GM12873 (cell line): Measurements from ENCODE around the gene RAP1A.

Source experiments
- TF ChIP-seq, protein P1 (sequence below): IDR thresholded peaks from 2 replicates; pipeline ENCODE4 v1.5.1; 2012; ENCODE audit warnings: low read depth, mild to moderate bottlenecking, moderate library complexity, low read length, control low read depth; ENCODE audit not compliant: insufficient read depth; ENCODE audit errors: missing control alignments

Gene RAP1A

GRCh38 chr1:111635324-111636009, 15.9 kb downstream of the RAP1A start:
- TF ChIP-seq, protein P1, sequence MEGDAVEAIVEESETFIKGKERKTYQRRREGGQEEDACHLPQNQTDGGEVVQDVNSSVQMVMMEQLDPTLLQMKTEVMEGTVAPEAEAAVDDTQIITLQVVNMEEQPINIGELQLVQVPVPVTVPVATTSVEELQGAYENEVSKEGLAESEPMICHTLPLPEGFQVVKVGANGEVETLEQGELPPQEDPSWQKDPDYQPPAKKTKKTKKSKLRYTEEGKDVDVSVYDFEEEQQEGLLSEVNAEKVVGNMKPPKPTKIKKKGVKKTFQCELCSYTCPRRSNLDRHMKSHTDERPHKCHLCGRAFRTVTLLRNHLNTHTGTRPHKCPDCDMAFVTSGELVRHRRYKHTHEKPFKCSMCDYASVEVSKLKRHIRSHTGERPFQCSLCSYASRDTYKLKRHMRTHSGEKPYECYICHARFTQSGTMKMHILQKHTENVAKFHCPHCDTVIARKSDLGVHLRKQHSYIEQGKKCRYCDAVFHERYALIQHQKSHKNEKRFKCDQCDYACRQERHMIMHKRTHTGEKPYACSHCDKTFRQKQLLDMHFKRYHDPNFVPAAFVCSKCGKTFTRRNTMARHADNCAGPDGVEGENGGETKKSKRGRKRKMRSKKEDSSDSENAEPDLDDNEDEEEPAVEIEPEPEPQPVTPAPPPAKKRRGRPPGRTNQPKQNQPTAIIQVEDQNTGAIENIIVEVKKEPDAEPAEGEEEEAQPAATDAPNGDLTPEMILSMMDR: no peak

GRCh38 chr1:111638320-111638719, 18.7 kb downstream of the RAP1A start:
- TF ChIP-seq, protein P1: no peak

- TF ChIP-seq, protein P1: no peak
Observed at GRCh38 chr1:111639602-111640198, 20.1 kb downstream of the RAP1A start.

GRCh38 chr1:111643097-111643496, 23.5 kb downstream of the RAP1A start:
- TF ChIP-seq, protein P1: no peak

DNA sequence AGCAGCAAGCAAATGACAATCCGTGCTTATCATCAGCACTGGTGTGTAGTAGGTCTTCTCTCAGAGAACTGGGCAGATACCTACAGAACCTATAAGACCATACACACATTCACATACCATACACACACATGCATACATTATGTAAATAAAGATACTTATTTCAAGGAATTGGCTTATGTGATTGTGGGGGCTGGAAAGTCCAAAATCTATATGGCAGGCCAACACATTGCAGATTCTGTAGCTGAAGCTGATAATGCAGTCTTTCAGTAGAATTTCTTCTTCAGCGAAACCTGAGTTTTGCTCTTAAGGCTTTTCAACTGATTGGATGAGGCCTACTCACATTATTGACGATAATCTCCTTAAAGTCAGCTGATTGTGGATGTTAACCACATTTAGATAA, 24.1 kb downstream of the RAP1A start:
- TF ChIP-seq, protein P1: no peak

- TF ChIP-seq, protein P1: no peak
Observed at GRCh38 chr1:111644506-111644905, 24.9 kb downstream of the RAP1A start.

DNA sequence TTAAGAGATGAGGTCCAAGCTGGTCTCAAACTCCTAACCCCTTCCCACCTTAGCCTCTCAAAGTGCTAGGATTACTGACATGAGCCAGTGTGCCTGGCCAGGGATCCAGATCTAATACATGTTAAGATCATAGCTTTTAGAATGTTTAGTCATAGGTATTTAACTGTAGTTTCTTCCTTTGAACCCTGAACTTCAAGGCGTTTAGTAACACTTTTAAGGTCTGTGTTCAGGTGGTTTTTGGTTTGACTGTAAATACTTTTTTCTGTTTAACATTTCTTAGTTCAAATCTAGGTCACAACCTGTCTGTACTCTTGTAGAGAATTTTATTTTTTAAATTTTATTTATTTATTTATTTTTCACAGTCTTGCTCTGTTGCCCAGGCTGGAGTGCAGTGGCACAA, 28.1 kb downstream of the RAP1A start:
- TF ChIP-seq, protein P1: no peak
